Neural progenitor cell (in vitro differentiated cells): ENCODE results near the gene STAT3. TPM values are rescaled to one million over a fixed set of nuclear protein-coding genes. Genes with fewer than 3 reads are reported as not detected.

Source experiments
- DNase-seq: peaks from one replicate; pipeline ENCODE4 v3.0.0-alpha.2; 2016; ENCODE audit warnings: low spot score
- H2AFZ ChIP-seq: fragments of 200-600 bp; sonication (generic); replicated peaks from 2 replicates; pipeline ENCODE4 v1.6.1; 2016; ENCODE audit warnings: antibody characterized with exemption
- H3F3A ChIP-seq: fragments of 200-600 bp; sonication (generic); 2 replicates; pipeline ENCODE4 v1.6.1; 2016; ENCODE audit warnings: antibody characterized with exemption, low read depth
- H3K27ac ChIP-seq: fragments of 200-600 bp; sonication (generic); 2 replicates; pipeline ENCODE4 v1.5.1; 2016; ENCODE audit warnings: mild to moderate bottlenecking
- H3K27me3 ChIP-seq: fragments of 200-600 bp; sonication (generic); 2 replicates; pipeline ENCODE4 v1.6.1; 2016; ENCODE audit warnings: mild to moderate bottlenecking, moderate library complexity
- H3K36me3 ChIP-seq: fragments of 200-600 bp; sonication (generic); 2 replicates; pipeline ENCODE4 v1.5.1; 2016
- H3K4me1 ChIP-seq: fragments of 200-600 bp; sonication (generic); 2 replicates; pipeline ENCODE4 v1.6.1; 2016; ENCODE audit warnings: mixed run types
- H3K4me2 ChIP-seq: fragments of 200-600 bp; sonication (generic); 2 replicates; pipeline ENCODE4 v1.6.1; 2016
- H3K4me3 ChIP-seq: fragments of 200-600 bp; sonication (generic); 2 replicates; pipeline ENCODE4 v1.5.1; 2016
- H3K79me2 ChIP-seq: fragments of 200-600 bp; sonication (generic); 2 replicates; pipeline ENCODE4 v1.6.1; 2016; ENCODE audit warnings: low read depth
- H3K9ac ChIP-seq: fragments of 200-600 bp; sonication (generic); 2 replicates; pipeline ENCODE4 v1.6.1; 2016
- H3K9me3 ChIP-seq: fragments of 200-600 bp; sonication (generic); 2 replicates; pipeline ENCODE4 v1.5.1; 2016; ENCODE audit warnings: low read depth
- H4K20me1 ChIP-seq: fragments of 200-600 bp; sonication (generic); 2 replicates; pipeline ENCODE4 v1.6.1; 2016; ENCODE audit warnings: low read depth
- H3K27ac Mint-ChIP-seq: 3 replicates; pipeline ENCODE4 v1.8.0; 2021; ENCODE audit warnings: mixed read lengths
- H3K27me3 Mint-ChIP-seq: 2 replicates; pipeline ENCODE4 v1.8.0; 2022; ENCODE audit warnings: low read depth, mild to moderate bottlenecking, inconsistent platforms, moderate library complexity, mixed read lengths; ENCODE audit not compliant: insufficient read depth
- H3K36me3 Mint-ChIP-seq: 3 replicates; pipeline ENCODE4 v1.8.0; 2021; ENCODE audit warnings: mixed read lengths
- H3K4me1 Mint-ChIP-seq: 3 replicates; pipeline ENCODE4 v1.8.0; 2021; ENCODE audit warnings: mixed read lengths
- H3K4me3 Mint-ChIP-seq: 3 replicates; pipeline ENCODE4 v1.8.0; 2021; ENCODE audit warnings: mild to moderate bottlenecking, moderate library complexity, mixed read lengths
- H3K9me3 Mint-ChIP-seq: 3 replicates; pipeline ENCODE4 v1.8.0; 2020; ENCODE audit warnings: mixed read lengths
- EZH2 ChIP-seq: fragments of 200-600 bp; sonication (generic); IDR thresholded peaks from 2 replicates; pipeline ENCODE4 v1.6.1; 2017; ENCODE audit warnings: antibody characterized with exemption, mild to moderate bottlenecking, moderate library complexity
- EZH2phosphoT487 ChIP-seq: fragments of 200-600 bp; sonication (generic); IDR thresholded peaks from 2 replicates; pipeline ENCODE4 v1.6.1; 2017; ENCODE audit warnings: antibody characterized with exemption
- total RNA-seq: library from RNA; depleted of rRNA; stranded (reverse); fragments of >200 nt; gene quantifications from 2 replicates; pipeline ENCODE4 v1.2.3, GENCODE V29; 2015; ENCODE audit warnings: low replicate concordance
- TF ChIP-seq, protein P1 (sequence below): fragments of 200-600 bp; sonication (generic); IDR thresholded peaks from 2 replicates; pipeline ENCODE4 v1.5.1; 2017; ENCODE audit warnings: antibody characterized with exemption, mild to moderate bottlenecking

STAT3 gene
- total RNA-seq = 54.9 and 56.2 TPM in 2 replicates

DNA sequence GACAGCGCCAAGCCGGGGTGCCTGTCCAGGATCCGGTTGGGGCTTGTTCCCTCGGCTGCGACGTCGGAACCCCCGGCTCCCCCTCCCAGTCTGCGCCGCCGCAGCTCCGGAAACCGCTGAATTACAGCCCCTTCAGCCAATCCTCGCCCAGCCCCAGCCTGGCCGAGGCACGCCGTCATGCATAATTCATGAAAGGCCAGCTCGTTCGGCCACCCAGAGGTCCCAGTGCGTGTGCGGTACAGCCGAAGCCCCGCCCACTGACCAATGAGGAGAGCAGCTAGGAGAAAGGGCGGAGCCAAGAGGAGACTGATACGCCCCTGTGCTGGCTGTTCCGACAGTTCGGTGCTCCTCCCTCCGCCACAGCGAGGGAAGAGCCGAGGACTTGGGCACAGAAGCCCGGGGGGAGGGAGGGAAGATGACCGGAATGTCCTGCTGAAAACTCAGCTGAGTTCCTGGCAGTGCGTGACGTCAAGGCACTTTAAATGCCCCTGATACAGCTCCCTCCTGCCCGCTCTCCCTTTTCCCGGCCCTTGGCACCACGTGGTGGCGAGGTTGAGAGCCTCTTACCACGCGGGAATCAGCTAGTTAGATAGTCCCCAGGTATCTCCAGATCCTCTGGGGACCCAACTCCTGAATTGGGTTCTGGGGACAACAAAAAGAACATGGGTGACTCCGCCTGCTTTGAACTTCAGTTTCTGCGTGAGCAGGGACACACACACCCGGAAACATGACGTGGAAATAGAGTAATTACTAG is at the start of gene STAT3:
TSS of gene STAT3 (minus strand) at position 62 of the 754 bp plus-strand sequence. CDS start 39,926 bp downstream, outside the sequence.
- Histone ChIP-seq H4K20me1 (peaks cover 15% of the 10 kb centered on the region), H3K4me2 (peak within 1 kb of the TSS; percentile 80), H3K9ac (peak within 1 kb of the TSS; percentile 87), H3F3A (peaks cover 10% of the 10 kb centered on the region), H3K27me3 (no peaks in the 10 kb centered on the region), H3K79me2 (peaks cover 42% of the 10 kb centered on the region), H2AFZ (peak within 1 kb of the TSS; percentile 64), H3K4me1 (peaks cover 11% of the 10 kb centered on the region), H3K27ac (peak within 1 kb of the TSS; percentile 89), H3K36me3 (no peaks in the 10 kb centered on the region), H3K9me3 (no peaks in the 10 kb centered on the region), H3K4me3 (peak within 1 kb of the TSS; percentile 84)
- Mint-ChIP-seq H3K27me3 (peaks cover 5% of the 10 kb centered on the region), H3K4me1 (peaks cover 19% of the 10 kb centered on the region), H3K9me3 (no peaks in the 10 kb centered on the region), H3K4me3 (peak within 1 kb of the TSS; percentile 96), H3K27ac (peak within 1 kb of the TSS; percentile 93), H3K36me3 (peaks cover 4% of the 10 kb centered on the region)
- peak; percentile 100 for DNase-seq
- TF ChIP-seq, protein P1, sequence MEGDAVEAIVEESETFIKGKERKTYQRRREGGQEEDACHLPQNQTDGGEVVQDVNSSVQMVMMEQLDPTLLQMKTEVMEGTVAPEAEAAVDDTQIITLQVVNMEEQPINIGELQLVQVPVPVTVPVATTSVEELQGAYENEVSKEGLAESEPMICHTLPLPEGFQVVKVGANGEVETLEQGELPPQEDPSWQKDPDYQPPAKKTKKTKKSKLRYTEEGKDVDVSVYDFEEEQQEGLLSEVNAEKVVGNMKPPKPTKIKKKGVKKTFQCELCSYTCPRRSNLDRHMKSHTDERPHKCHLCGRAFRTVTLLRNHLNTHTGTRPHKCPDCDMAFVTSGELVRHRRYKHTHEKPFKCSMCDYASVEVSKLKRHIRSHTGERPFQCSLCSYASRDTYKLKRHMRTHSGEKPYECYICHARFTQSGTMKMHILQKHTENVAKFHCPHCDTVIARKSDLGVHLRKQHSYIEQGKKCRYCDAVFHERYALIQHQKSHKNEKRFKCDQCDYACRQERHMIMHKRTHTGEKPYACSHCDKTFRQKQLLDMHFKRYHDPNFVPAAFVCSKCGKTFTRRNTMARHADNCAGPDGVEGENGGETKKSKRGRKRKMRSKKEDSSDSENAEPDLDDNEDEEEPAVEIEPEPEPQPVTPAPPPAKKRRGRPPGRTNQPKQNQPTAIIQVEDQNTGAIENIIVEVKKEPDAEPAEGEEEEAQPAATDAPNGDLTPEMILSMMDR = no peak
- peak; percentile 42 for TF ChIP-seq EZH2

DNA sequence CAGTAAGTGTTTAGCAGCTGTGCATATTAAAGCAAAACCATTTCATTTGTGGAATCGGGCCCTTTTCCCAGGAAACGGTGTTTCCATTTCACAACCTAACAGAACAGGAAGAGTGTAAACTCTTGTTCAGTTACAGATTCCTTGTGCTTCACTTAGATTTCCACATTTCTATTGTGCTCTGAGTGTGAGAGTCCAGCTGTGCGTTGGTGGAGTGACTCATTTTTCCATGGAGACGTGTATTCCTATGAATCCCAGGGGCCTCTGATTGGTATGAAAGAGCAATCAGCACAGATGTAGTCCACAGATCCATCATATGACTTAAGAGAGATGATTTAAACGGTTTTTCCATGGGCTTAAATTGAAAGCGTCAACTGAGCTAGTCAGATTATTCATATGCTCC is 48.1 kb upstream of the STAT3 start:
- H3K4me1 Mint-ChIP-seq = peaks cover 13% of the 10 kb centered on the region
- no peak overlapping the region for H3K4me3 Mint-ChIP-seq
- H2AFZ ChIP-seq = peak overlapping the region; percentile 29

DNA sequence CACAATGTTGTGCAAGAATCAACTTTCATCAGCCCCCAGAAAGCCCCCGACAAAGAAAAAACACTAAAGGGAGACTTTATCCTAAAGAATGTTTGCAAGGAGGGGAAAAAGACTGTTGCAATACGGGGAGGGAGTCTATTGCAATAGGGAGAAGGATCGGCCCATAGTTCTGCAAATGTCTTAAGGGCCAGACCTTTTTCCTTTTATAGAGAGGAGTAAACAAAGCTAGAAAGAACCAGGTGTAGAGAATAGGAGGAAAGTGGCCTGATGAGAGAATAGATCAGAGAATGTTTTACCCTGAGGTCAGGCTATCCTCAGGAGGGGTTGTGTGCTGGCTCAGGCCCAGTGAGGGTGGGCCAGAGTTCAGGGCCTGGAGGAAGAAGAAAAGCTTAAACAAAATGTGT is 43.5 kb upstream of the STAT3 start:
- H2AFZ ChIP-seq = peak overlapping the region; percentile 34
- H4K20me1 ChIP-seq = no peaks in the 10 kb centered on the region
- no peak for DNase-seq
- no peaks in the 10 kb centered on the region for H3K9me3 ChIP-seq
- peaks cover 24% of the 10 kb centered on the region for H3K4me1 Mint-ChIP-seq
- H3K79me2 ChIP-seq = no peaks in the 10 kb centered on the region
- no peaks in the 10 kb centered on the region for H3K36me3 Mint-ChIP-seq
- H3F3A ChIP-seq = peaks cover 29% of the 10 kb centered on the region
- no peak overlapping the region for H3K4me2 ChIP-seq
- no peak overlapping the region for H3K4me3 ChIP-seq
- H3K9me3 Mint-ChIP-seq = no peaks in the 10 kb centered on the region
- no peaks in the 10 kb centered on the region for H3K27me3 ChIP-seq
- no peak overlapping the region for H3K4me3 Mint-ChIP-seq
- no peaks in the 10 kb centered on the region for H3K27me3 Mint-ChIP-seq
- H3K27ac ChIP-seq = no peak overlapping the region
- TF ChIP-seq EZH2phosphoT487 (no peak), EZH2 (no peak)
- TF ChIP-seq, protein P1 = no peak
- H3K36me3 ChIP-seq = no peaks in the 10 kb centered on the region
- no peak overlapping the region for H3K27ac Mint-ChIP-seq
- no peaks in the 10 kb centered on the region for H3K4me1 ChIP-seq
- H3K9ac ChIP-seq = no peak overlapping the region

More for the DNA sequence above, 48.1 kb upstream of the STAT3 start:
- H4K20me1 ChIP-seq = no peaks in the 10 kb centered on the region
- no peaks in the 10 kb centered on the region for H3K27me3 ChIP-seq
- H3F3A ChIP-seq = peaks cover 10% of the 10 kb centered on the region
- no peak overlapping the region for H3K4me2 ChIP-seq
- no peaks in the 10 kb centered on the region for H3K79me2 ChIP-seq
- H3K36me3 ChIP-seq = no peaks in the 10 kb centered on the region
- H3K27me3 Mint-ChIP-seq = no peaks in the 10 kb centered on the region
- DNase-seq = no peak
- H3K4me1 ChIP-seq = no peaks in the 10 kb centered on the region
- H3K27ac ChIP-seq = no peak overlapping the region
- TF ChIP-seq, protein P1 = no peak
- TF ChIP-seq EZH2 = no peak
- no peak for TF ChIP-seq EZH2phosphoT487
- peak overlapping the region; percentile 94 for H3K27ac Mint-ChIP-seq
- no peaks in the 10 kb centered on the region for H3K9me3 Mint-ChIP-seq
- H3K9ac ChIP-seq = no peak overlapping the region
- no peaks in the 10 kb centered on the region for H3K9me3 ChIP-seq
- no peaks in the 10 kb centered on the region for H3K36me3 Mint-ChIP-seq
- no peak overlapping the region for H3K4me3 ChIP-seq
